GM12864 (cell line): ENCODE data around the gene HLA-A.
A peak's percentile ranks its signal among the peaks of the same experiment; 100 is the strongest.
"Not testable (repeated sequence)": the region's sequence is repeated elsewhere in the genome, so short reads cannot be mapped to it uniquely, and the experiment has no call there.

Experiments
- DNase-seq: peaks from one replicate; pipeline ENCODE4 v3.0.0-alpha.2; 2011; ENCODE audit warnings: low read depth
- H3K4me3 ChIP-seq: 2 replicates; pipeline ENCODE4 v1.5.1; 2011; ENCODE audit warnings: mild to moderate bottlenecking, low read depth, low read length, control low read depth
- TF ChIP-seq, protein P1 (sequence below): IDR thresholded peaks from 2 replicates; pipeline ENCODE4 v1.5.1; 2011; ENCODE audit warnings: low read depth, mild to moderate bottlenecking, moderate library complexity, low read length, control low read depth, inconsistent platforms; ENCODE audit errors: missing control alignments

Gene HLA-A

DNA sequence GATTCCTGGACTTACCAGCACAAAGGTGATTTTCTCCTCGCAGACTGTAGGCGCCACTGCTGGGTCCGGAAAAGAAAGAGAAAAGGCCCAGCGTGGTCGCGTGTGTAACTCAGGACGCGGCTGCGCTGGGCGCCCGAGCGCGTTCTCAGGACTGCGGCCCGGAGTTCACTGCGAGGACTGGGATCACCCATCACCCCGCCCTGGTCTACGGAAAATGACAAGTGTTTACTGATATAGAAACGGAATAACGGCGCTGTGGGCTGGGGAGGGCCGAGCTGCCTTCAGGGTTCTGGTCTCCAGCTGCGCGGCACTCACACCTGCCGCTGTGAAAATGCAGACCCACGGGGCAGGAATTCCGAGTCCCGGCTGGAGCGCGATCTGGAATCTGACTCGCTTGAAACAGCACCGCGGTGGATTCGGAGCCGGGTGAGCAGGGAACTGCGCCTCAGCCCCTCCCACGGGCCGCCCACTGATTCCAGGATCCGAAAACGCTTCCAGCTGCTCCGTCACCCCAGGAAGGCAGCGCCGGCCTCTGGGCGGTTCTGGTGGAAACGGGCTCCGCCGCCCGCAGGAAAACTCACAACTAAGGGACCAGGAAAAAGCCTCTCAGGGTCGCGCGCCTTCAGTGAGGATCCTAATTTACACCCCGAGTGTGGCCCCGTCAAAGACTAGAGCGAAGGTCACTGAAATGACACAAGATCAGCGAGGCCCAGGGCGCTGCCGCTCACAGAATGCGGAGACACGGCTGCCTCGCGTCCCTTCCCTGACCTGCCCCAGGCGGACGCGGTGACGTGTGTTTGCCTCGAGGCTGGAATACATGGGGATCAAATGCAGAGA, 34.5 kb downstream of the HLA-A start:
- TF ChIP-seq, protein P1, sequence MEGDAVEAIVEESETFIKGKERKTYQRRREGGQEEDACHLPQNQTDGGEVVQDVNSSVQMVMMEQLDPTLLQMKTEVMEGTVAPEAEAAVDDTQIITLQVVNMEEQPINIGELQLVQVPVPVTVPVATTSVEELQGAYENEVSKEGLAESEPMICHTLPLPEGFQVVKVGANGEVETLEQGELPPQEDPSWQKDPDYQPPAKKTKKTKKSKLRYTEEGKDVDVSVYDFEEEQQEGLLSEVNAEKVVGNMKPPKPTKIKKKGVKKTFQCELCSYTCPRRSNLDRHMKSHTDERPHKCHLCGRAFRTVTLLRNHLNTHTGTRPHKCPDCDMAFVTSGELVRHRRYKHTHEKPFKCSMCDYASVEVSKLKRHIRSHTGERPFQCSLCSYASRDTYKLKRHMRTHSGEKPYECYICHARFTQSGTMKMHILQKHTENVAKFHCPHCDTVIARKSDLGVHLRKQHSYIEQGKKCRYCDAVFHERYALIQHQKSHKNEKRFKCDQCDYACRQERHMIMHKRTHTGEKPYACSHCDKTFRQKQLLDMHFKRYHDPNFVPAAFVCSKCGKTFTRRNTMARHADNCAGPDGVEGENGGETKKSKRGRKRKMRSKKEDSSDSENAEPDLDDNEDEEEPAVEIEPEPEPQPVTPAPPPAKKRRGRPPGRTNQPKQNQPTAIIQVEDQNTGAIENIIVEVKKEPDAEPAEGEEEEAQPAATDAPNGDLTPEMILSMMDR, result peak; percentile 41
- peak overlapping the region; percentile 49 for H3K4me3 ChIP-seq
- peak; percentile 27 for DNase-seq

DNA sequence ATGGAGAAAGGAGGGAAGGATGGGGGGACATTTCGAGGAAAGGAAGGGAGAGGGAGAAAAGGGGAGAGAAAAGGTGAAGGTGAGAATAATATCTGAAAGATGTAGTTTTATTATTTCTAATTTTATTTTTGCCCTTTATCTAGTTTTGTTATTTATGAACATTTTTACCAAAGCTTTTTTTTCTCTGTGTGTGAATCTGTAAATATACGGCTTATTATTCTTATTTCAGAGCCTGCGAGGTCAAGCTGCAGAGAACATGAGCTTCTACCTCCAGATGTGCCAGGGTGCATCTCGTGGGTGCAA, 35.0 kb downstream of the HLA-A start:
- TF ChIP-seq, protein P1, result no peak
- no peak for DNase-seq
- H3K4me3 ChIP-seq, result no peak overlapping the region

DNA sequence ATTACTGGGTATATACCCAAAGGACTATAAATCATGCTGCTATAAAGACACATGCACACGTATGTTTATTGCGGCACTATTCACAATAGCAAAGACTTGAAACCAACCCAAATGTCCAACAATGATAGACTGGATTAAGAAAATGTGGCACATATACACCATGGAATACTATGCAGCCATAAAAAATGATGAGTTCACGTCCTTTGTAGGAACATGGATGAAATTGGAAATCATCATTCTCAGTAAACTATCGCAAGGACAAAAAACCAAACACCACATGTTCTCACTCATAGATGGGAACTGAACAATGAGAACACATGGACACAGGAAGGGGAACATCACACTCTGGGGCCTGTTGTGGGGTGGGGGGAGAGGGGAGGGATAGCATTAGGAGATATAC, 37.7 kb downstream of the HLA-A start:
- not testable (repeated sequence) for H3K4me3 ChIP-seq, DNase-seq

- TF ChIP-seq, protein P1, result no peak
- DNase-seq, result no peak
- H3K4me3 ChIP-seq, result no peak overlapping the region
Measured at GRCh38 chr6:29980511-29980910, 38.2 kb downstream of the HLA-A start.

- TF ChIP-seq, protein P1, result no peak
- no peak for DNase-seq
- H3K4me3 ChIP-seq, result no peak overlapping the region
Measured at GRCh38 chr6:29981211-29981812, 39.0 kb downstream of the HLA-A start.

GRCh38 chr6:29982097-29982496, 39.8 kb downstream of the HLA-A start:
- H3K4me3 ChIP-seq, result no peak overlapping the region
- DNase-seq, result no peak
- TF ChIP-seq, protein P1, result no peak

- no peak for DNase-seq
- TF ChIP-seq, protein P1, result no peak
- H3K4me3 ChIP-seq, result no peak overlapping the region
Measured at GRCh38 chr6:29984232-29984631, 41.9 kb downstream of the HLA-A start.
